Neural progenitor cell (in vitro differentiated cells): Measurements from ENCODE around the gene PHGDH.

Experiments
- EZH2 ChIP-seq: fragments of 200-600 bp; sonication (generic); IDR thresholded peaks from 2 replicates; pipeline ENCODE4 v1.6.1; 2017; ENCODE audit warnings: antibody characterized with exemption, mild to moderate bottlenecking, moderate library complexity
- TF ChIP-seq, protein P1 (sequence below): fragments of 200-600 bp; sonication (generic); IDR thresholded peaks from 2 replicates; pipeline ENCODE4 v1.5.1; 2017; ENCODE audit warnings: antibody characterized with exemption, mild to moderate bottlenecking

DNA sequence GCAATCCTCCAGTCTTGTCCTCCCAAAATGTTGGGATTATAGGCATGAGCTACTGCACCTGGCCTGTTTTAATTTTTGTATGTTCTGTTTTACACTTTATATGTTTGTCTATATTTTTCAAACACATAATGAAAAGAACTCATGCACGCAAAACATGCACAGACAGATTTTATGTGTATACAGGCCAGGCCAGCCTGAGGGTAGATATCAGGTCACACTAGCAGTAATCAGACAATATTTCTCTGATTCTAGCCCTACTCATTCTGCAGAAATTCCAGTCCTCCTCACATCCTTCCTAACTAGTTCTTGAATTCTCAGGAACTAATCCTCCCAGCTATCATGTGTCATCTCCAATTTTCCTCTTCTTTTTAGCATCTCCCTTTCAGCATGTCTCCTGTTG is 27.8 kb upstream of the PHGDH start:
- TF ChIP-seq, protein P1, sequence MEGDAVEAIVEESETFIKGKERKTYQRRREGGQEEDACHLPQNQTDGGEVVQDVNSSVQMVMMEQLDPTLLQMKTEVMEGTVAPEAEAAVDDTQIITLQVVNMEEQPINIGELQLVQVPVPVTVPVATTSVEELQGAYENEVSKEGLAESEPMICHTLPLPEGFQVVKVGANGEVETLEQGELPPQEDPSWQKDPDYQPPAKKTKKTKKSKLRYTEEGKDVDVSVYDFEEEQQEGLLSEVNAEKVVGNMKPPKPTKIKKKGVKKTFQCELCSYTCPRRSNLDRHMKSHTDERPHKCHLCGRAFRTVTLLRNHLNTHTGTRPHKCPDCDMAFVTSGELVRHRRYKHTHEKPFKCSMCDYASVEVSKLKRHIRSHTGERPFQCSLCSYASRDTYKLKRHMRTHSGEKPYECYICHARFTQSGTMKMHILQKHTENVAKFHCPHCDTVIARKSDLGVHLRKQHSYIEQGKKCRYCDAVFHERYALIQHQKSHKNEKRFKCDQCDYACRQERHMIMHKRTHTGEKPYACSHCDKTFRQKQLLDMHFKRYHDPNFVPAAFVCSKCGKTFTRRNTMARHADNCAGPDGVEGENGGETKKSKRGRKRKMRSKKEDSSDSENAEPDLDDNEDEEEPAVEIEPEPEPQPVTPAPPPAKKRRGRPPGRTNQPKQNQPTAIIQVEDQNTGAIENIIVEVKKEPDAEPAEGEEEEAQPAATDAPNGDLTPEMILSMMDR = no peak
- TF ChIP-seq EZH2 = no peak
